GM12878 (cell line): ENCODE measurements around the gene DMKN. TPM values are rescaled to one million over a fixed set of nuclear protein-coding genes. Genes with fewer than 3 reads are reported as not detected.

Experiments
- ATF7 ChIP-seq: fragments of 450-650 bp; IDR thresholded peaks from 2 replicates; pipeline ENCODE4 v1.6.1; 2016; ENCODE audit warnings: low read depth, mild to moderate bottlenecking
- CBFB ChIP-seq: IDR thresholded peaks from 2 replicates; pipeline ENCODE4 v1.6.1; 2016; ENCODE audit warnings: antibody characterized with exemption, low read depth
- JUND ChIP-seq: IDR thresholded peaks from 2 replicates; pipeline ENCODE4 v1.6.1; 2012; ENCODE audit warnings: low read depth, mild to moderate bottlenecking, low read length, improper control_type of control experiment, moderate library complexity
- RB1 ChIP-seq: fragments of 450-650 bp; formaldehyde crosslinking; IDR thresholded peaks from 2 replicates; pipeline ENCODE4 v1.6.1; 2017; ENCODE audit warnings: mild to moderate bottlenecking, borderline replicate concordance
- SMAD1 ChIP-seq: fragments of 450-650 bp; IDR thresholded peaks from 2 replicates; pipeline ENCODE4 v1.6.1; 2018; ENCODE audit warnings: mild to moderate bottlenecking, low read depth; ENCODE audit not compliant: partially characterized antibody
- SMARCA5 ChIP-seq: fragments of 450-650 bp; IDR thresholded peaks from 2 replicates; pipeline ENCODE4 v1.6.1; 2017; ENCODE audit warnings: mild to moderate bottlenecking
- SREBF2 ChIP-seq: IDR thresholded peaks from 2 replicates; pipeline ENCODE4 v1.6.1; 2012; ENCODE audit warnings: mild to moderate bottlenecking, low read length
- STAT1 ChIP-seq: fragments of 450-650 bp; conservative IDR thresholded peaks from 2 replicates; pipeline ENCODE4 v1.6.1; 2014; ENCODE audit warnings: antibody characterized with exemption, mild to moderate bottlenecking
- ZZZ3 ChIP-seq: IDR thresholded peaks from 2 replicates; pipeline ENCODE4 v1.6.1; 2011; ENCODE audit warnings: low read depth; ENCODE audit not compliant: control insufficient read depth, insufficient read length
- polyA plus RNA-seq, 11 experiments: library from polyadenylated mRNA; depleted of rRNA in 4 of 11; unstranded in 6 of 11; stranded (reverse) in 5 of 11; fragments of >200 nt; fragmentation: Nextera tagmentation in 4 of 11; fragmentation: Illumina TruSeq in 1 of 11; extraction: Ambion mirVana in 4 of 11; extraction: Trizol in 1 of 11; gene quantifications; 1 replicate in 1 of 11; 2 replicates in 10 of 11; pipeline versions ENCODE4 v1.2.1 to v1.2.3, GENCODE V29; 2011 to 2016; ENCODE audit warnings: inconsistent platforms in 2 of 11, missing spikeins in 2 of 11, low read depth in 1 of 11
- total RNA-seq, 4 experiments: library from RNA; depleted of rRNA in 3 of 4; stranded (reverse); fragments of >200 nt in 3 of 4; fragmentation: Illumina TruSeq in 1 of 4; extraction: Trizol in 1 of 4; gene quantifications; 2 replicates each; pipeline versions ENCODE4 v1.2.1 to v1.2.3, GENCODE V29; 2013 to 2021
- TF ChIP-seq, protein P1 (sequence below): IDR thresholded peaks from 2 replicates; pipeline ENCODE4 v1.6.1; 2012; ENCODE audit warnings: improper control_type of control experiment, low read depth, low read length; ENCODE audit not compliant: insufficient replicate concordance
- TF ChIP-seq, protein P2 (sequence below): fragments of 450-650 bp; IDR thresholded peaks from 2 replicates; pipeline ENCODE4 v1.6.1; 2017; ENCODE audit warnings: low read depth, mild to moderate bottlenecking, moderate library complexity
- TF ChIP-seq, protein P3 (sequence below): fragments of 450-650 bp; IDR thresholded peaks from 2 replicates; pipeline ENCODE4 v1.6.1; 2017; ENCODE audit warnings: mild to moderate bottlenecking, moderate library complexity
- TF ChIP-seq, protein P4 (sequence below): fragments of 450-650 bp; IDR thresholded peaks from 2 replicates; pipeline ENCODE4 v1.6.1; 2018; ENCODE audit warnings: mild to moderate bottlenecking, low read depth, moderate library complexity; ENCODE audit not compliant: partially characterized antibody
- TF ChIP-seq, protein P5 (sequence below): IDR thresholded peaks from 2 replicates; pipeline ENCODE4 v1.6.1; 2012; ENCODE audit warnings: low read depth, low read length, improper control_type of control experiment

DMKN gene
- total and polyA plus RNA-seq, 10 of the 15 experiments (the other 5 are each of a cell fraction or from before 2014, with no cell fraction given), result 36.4 to 114 (median 58.6) TPM

DNA sequence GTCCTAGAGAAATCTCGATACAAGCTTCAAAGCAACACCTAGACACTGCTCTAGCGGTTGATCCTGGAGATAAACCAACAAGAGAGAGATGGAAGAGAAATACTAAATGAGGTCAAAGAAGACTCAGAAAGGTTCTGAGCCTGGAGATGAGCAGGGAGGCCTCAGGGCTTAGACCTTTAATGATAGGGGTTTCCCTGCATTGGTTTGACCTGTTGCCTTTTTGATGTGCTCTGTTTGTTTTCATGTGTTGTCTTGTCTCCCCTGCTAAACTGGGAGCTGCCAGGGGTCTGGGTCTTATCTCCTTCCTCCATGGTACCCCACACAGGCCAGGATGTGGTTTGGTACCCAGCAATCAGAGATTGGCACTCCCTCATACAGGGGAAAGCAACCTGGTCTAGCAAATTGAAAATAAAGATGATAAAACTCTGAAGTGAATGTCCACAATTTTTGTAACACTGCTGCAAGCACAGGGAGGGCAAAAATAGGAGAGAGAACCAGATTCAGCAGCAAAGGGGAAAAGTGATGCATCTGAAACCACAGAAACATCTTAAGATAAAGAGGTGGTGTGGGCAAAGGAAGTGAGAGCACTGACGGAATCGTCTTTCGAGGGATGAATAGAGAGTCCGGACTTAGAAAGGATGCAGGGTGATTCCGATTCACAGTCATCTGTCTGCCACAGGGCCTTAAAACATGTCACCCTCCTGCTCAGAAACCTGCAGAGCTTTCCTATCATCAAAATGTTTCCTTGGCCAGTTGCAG lies 61.9 kb downstream of the DMKN start (continued):
- TF ChIP-seq, protein P1, sequence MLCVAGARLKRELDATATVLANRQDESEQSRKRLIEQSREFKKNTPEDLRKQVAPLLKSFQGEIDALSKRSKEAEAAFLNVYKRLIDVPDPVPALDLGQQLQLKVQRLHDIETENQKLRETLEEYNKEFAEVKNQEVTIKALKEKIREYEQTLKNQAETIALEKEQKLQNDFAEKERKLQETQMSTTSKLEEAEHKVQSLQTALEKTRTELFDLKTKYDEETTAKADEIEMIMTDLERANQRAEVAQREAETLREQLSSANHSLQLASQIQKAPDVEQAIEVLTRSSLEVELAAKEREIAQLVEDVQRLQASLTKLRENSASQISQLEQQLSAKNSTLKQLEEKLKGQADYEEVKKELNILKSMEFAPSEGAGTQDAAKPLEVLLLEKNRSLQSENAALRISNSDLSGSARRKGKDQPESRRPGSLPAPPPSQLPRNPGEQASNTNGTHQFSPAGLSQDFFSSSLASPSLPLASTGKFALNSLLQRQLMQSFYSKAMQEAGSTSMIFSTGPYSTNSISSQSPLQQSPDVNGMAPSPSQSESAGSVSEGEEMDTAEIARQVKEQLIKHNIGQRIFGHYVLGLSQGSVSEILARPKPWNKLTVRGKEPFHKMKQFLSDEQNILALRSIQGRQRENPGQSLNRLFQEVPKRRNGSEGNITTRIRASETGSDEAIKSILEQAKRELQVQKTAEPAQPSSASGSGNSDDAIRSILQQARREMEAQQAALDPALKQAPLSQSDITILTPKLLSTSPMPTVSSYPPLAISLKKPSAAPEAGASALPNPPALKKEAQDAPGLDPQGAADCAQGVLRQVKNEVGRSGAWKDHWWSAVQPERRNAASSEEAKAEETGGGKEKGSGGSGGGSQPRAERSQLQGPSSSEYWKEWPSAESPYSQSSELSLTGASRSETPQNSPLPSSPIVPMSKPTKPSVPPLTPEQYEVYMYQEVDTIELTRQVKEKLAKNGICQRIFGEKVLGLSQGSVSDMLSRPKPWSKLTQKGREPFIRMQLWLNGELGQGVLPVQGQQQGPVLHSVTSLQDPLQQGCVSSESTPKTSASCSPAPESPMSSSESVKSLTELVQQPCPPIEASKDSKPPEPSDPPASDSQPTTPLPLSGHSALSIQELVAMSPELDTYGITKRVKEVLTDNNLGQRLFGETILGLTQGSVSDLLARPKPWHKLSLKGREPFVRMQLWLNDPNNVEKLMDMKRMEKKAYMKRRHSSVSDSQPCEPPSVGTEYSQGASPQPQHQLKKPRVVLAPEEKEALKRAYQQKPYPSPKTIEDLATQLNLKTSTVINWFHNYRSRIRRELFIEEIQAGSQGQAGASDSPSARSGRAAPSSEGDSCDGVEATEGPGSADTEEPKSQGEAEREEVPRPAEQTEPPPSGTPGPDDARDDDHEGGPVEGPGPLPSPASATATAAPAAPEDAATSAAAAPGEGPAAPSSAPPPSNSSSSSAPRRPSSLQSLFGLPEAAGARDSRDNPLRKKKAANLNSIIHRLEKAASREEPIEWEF, result no peak
- no peak for TF ChIP-seq SREBF2
- TF ChIP-seq ZZZ3, result no peak
- TF ChIP-seq, protein P2, sequence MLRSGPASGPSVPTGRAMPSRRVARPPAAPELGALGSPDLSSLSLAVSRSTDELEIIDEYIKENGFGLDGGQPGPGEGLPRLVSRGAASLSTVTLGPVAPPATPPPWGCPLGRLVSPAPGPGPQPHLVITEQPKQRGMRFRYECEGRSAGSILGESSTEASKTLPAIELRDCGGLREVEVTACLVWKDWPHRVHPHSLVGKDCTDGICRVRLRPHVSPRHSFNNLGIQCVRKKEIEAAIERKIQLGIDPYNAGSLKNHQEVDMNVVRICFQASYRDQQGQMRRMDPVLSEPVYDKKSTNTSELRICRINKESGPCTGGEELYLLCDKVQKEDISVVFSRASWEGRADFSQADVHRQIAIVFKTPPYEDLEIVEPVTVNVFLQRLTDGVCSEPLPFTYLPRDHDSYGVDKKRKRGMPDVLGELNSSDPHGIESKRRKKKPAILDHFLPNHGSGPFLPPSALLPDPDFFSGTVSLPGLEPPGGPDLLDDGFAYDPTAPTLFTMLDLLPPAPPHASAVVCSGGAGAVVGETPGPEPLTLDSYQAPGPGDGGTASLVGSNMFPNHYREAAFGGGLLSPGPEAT, result peak; percentile 74
- TF ChIP-seq, protein P3, sequence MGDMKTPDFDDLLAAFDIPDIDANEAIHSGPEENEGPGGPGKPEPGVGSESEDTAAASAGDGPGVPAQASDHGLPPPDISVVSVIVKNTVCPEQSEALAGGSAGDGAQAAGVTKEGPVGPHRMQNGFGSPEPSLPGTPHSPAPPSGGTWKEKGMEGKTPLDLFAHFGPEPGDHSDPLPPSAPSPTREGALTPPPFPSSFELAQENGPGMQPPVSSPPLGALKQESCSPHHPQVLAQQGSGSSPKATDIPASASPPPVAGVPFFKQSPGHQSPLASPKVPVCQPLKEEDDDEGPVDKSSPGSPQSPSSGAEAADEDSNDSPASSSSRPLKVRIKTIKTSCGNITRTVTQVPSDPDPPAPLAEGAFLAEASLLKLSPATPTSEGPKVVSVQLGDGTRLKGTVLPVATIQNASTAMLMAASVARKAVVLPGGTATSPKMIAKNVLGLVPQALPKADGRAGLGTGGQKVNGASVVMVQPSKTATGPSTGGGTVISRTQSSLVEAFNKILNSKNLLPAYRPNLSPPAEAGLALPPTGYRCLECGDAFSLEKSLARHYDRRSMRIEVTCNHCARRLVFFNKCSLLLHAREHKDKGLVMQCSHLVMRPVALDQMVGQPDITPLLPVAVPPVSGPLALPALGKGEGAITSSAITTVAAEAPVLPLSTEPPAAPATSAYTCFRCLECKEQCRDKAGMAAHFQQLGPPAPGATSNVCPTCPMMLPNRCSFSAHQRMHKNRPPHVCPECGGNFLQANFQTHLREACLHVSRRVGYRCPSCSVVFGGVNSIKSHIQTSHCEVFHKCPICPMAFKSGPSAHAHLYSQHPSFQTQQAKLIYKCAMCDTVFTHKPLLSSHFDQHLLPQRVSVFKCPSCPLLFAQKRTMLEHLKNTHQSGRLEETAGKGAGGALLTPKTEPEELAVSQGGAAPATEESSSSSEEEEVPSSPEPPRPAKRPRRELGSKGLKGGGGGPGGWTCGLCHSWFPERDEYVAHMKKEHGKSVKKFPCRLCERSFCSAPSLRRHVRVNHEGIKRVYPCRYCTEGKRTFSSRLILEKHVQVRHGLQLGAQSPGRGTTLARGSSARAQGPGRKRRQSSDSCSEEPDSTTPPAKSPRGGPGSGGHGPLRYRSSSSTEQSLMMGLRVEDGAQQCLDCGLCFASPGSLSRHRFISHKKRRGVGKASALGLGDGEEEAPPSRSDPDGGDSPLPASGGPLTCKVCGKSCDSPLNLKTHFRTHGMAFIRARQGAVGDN, result peak; percentile 72
- TF ChIP-seq CBFB, result peak; percentile 85
- TF ChIP-seq, protein P4, sequence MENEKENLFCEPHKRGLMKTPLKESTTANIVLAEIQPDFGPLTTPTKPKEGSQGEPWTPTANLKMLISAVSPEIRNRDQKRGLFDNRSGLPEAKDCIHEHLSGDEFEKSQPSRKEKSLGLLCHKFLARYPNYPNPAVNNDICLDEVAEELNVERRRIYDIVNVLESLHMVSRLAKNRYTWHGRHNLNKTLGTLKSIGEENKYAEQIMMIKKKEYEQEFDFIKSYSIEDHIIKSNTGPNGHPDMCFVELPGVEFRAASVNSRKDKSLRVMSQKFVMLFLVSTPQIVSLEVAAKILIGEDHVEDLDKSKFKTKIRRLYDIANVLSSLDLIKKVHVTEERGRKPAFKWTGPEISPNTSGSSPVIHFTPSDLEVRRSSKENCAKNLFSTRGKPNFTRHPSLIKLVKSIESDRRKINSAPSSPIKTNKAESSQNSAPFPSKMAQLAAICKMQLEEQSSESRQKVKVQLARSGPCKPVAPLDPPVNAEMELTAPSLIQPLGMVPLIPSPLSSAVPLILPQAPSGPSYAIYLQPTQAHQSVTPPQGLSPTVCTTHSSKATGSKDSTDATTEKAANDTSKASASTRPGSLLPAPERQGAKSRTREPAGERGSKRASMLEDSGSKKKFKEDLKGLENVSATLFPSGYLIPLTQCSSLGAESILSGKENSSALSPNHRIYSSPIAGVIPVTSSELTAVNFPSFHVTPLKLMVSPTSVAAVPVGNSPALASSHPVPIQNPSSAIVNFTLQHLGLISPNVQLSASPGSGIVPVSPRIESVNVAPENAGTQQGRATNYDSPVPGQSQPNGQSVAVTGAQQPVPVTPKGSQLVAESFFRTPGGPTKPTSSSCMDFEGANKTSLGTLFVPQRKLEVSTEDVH, result no peak
- TF ChIP-seq SMAD1, result no peak
- no peak for TF ChIP-seq STAT1
- peak; percentile 92 for TF ChIP-seq ATF7
- no peak for TF ChIP-seq RB1
- TF ChIP-seq SMARCA5, result peak; percentile 66
- TF ChIP-seq, protein P5, sequence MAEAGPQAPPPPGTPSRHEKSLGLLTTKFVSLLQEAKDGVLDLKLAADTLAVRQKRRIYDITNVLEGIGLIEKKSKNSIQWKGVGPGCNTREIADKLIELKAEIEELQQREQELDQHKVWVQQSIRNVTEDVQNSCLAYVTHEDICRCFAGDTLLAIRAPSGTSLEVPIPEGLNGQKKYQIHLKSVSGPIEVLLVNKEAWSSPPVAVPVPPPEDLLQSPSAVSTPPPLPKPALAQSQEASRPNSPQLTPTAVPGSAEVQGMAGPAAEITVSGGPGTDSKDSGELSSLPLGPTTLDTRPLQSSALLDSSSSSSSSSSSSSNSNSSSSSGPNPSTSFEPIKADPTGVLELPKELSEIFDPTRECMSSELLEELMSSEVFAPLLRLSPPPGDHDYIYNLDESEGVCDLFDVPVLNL, result no peak
- TF ChIP-seq JUND, result no peak
